Skeletal muscle cell (primary cell): ENCODE data around the gene PRAMEF18.
"Not testable (repeated sequence)": the region's sequence is repeated elsewhere in the genome, so short reads cannot be mapped to it uniquely, and the experiment has no call there.

ENCODE experiments used
- DNase-seq: peaks from one replicate; pipeline ENCODE4 v3.0.0-alpha.2; 2010; ENCODE audit warnings: low read depth
- H3K4me3 ChIP-seq: 2 replicates; pipeline ENCODE4 v1.5.1; 2011; ENCODE audit warnings: low read depth, mild to moderate bottlenecking, control low read depth, low read length, moderate library complexity

Gene PRAMEF18

GRCh38 chr1:13219203-13219602, 6.8 kb downstream of the PRAMEF18 start:
- DNase-seq = not testable (repeated sequence)

DNA sequence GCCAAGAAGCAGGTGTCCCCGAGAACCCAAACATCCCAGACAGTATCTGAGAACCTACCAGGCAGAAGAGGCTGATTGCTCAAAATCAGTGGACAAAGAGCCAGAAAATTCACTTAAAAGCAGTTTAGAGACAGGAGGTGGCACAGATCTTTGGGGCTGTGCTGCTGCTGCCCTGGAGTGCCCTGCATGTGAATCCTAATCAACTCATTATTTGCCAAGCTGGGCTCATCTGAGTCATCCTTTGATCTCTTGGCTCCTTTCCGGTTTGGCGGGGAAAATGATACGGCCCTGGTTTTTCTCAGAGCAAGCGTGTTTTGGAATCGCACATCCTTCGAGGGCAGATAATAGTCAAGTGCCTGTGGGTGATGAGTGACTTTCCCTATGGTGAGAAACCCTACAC, 9.3 kb downstream of the PRAMEF18 start:
- not testable (repeated sequence) for DNase-seq, H3K4me3 ChIP-seq

More at GRCh38 chr1:13219203-13219602, 6.8 kb downstream of the PRAMEF18 start:
- not testable (repeated sequence) for H3K4me3 ChIP-seq

DNA sequence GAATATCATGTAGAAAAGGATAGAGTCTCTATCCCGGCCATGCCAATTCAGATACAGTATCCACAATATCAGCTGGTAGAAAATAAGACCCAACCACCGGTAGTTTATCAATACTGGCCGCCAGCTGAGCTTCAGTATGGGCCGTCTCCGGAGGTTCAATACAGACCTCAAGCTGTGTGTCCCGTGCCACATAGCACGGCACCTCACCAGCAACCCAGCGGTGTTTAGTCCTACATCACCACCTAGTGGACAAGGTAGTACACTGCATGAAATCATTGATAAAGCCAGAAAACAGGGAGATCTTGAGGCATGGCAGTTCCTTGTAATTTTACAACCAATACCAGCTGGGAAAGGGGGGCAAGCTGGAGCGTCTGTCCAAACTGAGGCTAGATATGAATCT, 17.2 kb downstream of the PRAMEF18 start:
- not testable (repeated sequence) for DNase-seq, H3K4me3 ChIP-seq

DNA sequence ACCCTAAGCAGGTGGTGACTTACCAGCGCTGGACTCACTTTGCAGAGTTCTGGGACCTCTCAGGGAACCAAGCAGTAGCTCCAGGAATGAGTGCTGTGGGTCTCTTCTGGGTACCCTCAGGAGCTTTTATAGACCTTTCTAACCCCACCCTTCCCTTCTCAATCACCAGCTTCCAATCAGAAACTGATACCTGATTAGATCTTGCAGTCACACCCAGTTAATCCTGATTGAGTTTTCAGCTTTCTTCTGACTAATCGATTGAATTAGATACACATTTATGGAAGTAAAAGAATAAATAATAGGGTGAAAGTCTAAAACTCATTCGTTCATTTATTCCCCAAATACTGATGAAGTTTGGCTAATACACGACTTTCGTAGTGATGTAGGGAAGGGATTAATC, 24.6 kb downstream of the PRAMEF18 start, which contains the start of gene PRAMEF13:
Gene PRAMEF13, minus strand, starts transcription at position 101 of the 400 bp plus-strand sequence. CDS start 1,820 bp downstream, outside the sequence.
- not testable (repeated sequence) for DNase-seq, H3K4me3 ChIP-seq
